SKM-1 treated with dmso at 0.1 percent for 144 hours (cell line): ENCODE measurements around the gene ECEL1.

ENCODE experiments used
- DNase-seq: peaks from one replicate; lab custom pipeline; 2025; ENCODE audit not compliant: unreplicated experiment; lab: John Stamatoyannopoulos, UW

Gene ECEL1

DNA sequence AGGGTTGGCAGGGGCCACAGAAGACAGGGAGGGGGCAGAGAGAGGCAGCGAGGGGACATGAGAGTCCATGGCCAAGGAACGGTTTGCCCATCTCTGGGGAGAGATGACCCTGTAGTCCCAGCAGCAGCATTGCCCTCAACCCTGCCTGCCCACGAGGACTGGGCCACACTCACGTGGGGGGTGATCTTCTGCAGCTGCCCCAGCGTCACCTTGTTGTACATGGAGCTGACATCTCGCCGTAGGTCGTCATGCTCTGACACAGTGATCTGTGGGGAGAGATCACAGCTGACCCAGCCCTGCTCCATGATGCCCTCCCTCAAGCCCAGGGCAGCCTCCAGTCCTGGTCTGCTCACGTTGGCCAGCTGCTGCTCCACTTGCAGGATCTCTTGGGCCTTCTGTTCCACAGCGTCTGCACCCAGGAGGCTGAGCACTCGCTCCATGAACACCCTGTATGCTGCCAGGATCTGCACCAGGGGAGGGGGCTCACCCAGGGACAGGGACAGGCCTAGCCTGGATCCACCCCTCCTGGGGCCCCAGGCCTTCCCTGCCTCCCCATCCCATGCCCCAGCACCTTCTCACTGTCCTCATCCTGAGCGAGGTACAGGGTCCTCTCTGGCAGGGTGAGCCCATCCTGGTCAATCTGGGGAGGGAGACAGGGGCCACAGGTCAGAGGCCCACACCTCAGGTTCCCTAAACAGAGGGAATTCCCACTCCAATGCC is 2.8 kb downstream of the ECEL1 start:
- no peak for DNase-seq

DNA sequence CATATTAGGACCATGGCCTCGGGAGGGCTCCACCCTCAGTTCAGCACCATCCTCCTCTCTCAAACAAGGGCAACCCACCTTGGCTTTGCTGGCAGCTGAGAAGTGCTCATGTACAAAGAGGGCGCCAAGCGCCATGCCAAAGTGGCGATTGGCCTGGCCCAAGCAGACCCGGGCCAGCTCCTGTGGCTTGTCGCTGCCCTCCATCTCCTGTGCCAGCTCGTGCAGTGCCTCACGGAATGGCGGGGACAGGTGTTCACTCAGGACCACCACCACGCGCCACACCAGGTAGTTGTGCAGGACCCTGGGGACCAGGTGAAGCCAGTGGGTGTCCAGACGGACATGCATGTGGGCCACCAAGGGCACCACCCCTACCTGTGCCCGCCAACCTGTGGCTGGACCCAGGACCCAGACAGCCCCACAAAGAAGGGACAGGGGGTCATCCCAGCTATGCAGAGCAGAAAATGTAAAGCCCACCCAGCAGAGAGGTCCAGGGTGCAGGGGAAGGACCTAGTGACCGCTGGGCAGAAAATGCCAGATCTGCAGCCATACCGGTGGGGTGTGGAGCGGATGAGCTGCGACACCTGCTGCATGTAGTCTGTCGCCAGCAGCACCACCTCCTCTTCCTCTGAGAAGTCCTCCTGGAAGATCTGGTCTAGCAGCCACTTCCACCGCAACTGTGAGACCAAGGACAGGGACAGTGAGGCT is 3.6 kb downstream of the ECEL1 start:
- DNase-seq: no peak

- DNase-seq: no peak
Measured at GRCh38 chr2:232483311-232483922, 4.2 kb downstream of the ECEL1 start.

GRCh38 chr2:232482301-232483238 is 5.1 kb downstream of the ECEL1 start:
- no peak for DNase-seq

DNA sequence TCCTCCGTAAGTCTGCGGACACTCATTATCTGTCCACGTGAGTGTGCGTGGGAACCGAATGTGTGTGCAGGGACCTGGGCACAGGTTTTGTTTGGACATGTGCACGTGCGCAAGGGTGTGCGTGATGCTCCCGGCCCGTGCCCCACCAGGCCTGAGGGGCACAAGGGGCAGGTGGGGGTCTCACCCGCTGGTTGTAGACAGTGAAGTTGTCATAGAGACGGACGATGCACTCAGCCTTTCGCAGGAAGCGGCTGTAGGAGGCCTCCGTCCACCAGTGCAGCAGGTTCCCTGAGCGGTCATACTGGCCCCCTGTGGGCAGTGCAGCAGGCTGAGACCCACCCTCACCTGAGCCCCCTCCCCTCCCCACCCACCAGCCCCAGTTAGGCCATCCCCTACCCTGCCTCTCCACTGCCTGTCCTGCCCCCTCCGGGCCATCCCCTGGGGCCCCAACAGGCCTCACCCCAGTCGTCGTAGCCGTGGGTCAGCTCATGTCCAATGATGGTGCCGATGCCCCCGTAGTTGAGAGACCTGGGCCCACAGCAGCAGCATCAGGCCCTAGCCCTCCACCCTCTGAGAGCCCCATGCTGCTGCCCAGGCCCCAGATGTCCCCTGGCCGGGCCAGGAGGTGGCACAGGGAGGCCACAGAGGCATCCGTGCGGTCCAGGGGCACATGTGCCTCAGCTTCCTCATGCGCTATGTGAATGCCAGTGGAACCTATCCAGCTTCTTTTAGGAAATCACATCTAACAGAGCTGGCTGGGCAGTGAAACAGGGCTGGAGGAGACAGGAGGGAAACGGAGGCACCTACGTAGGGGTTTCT is 6.1 kb downstream of the ECEL1 start:
- DNase-seq: no peak

DNA sequence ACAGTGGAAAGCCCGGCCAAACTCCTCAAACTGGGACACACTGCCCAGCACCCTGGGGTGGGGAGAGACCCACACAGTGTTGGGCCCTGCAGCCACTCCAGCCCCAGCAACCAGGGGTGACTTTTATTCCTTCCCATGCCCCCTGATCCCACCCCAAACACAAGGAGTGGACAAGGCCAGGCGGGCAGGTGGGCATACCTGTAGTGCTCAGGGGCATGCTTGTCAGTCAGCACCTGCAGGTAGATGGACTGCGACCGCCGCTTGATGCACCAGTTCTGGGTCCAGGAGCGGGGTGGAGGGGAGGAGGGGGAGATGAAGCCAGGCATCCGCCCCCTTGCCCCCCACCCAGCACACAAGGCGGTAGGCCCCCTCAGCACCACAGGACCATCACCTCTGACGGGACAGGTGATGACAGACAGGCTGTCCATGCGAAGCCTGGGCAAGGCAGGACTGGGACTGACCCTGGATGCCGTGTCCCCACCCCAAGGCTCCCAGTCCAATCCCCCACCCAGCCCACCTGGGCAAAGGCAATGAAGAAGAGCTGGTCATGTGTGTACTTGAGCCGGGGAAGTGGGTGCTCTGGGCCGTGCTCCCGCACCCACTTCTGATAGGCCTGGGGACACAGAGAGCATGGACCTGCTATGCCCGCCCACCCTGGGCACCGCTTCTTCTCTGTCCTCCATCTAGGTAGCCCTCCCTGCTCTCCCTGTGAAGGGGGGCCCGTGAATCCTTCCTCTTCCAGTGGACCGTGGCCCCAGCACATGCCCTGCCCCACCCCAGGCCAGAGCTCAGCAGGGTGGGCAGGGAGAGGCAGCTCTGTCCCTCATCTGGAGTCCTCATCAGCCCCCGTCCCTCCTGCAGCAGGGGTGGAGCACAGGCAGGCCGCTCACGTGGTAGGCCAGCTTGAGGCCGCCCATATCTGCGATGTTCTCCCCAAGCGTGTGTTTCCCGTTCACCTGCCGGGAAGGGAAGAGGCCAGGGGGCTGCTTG is 7.1 kb downstream of the ECEL1 start:
- DNase-seq: no peak

GRCh38 chr2:232479341-232480200 is 8.1 kb downstream of the ECEL1 start:
- no peak for DNase-seq

- DNase-seq: no peak
Measured at GRCh38 chr2:232478571-232479340, 8.9 kb downstream of the ECEL1 start.

DNA sequence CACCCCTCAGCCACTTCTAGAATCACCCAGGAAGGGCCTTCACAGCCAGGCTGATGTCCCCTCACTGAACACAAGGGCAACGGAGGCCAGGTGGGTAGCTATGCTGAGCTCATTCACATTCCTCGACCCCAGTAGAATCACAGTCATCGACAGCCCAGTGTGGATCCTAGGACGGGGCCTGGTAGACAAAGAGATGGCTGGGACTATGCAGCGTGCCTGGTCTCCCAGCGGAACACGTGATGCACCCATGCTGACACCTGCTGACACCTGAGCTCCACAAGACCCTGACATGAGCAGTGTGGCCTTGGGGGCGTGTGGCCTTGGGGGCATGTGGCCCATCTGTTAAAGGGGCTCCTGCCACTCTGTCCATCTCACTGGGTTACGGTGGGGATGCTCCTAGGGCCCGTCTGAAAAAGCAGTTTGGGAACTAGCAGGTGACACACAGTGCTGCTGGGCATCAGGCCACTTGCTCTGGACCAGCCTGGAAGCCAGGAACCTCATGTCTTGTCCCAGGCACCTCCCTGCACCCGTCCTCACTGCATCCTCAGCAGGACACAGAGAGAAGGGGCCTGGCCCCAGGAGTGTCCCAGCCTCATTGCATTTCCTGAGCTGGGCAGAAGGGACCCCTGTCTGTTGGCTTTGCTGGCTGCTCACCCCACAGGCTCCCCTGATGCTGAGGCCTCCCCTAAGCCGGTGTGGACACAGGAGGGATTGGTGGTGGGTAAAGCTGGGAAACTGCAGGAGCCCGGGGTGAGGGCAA is 9.7 kb downstream of the ECEL1 start:
- no peak for DNase-seq

DNA sequence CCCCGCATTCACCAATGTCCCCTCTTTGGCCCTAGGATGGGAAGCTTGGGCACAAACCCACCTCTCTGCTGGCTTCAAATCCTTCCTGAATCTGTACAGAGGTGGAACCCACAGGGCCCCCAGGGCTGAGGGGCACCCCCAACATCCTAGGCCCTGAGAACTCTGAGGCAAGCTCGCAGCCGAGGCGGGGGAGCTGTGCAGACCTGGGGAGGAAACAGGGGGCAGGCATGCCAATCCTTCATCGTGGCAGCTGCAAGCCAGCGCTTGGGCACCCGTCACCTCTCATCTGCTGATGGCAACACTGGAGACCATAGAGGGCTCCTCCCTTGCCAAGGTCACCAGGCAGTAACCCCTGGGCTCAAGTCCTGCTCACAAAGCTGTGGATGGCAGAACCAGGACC is 10.8 kb downstream of the ECEL1 start:
- no peak for DNase-seq

DNA sequence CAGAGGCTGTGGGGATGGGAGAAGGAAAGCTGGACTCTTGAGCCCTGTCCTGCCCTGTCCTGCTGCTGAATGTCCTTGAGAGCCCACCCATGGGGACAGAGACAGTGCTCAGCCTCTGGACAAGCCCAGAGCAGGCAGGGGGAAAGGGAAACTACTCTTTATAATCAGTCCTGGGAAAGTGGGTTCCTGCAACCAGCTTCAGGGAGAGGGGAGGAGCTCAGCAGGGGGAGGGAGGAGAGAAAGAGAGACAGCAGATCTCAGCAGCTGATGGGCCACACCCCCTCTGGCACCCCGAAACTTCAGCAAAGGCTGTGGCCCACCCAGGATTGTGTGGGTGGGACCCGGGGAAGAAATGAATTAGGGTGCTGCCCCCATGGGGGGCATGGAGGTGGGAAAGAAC is 11.6 kb downstream of the ECEL1 start:
- DNase-seq: no peak

DNA sequence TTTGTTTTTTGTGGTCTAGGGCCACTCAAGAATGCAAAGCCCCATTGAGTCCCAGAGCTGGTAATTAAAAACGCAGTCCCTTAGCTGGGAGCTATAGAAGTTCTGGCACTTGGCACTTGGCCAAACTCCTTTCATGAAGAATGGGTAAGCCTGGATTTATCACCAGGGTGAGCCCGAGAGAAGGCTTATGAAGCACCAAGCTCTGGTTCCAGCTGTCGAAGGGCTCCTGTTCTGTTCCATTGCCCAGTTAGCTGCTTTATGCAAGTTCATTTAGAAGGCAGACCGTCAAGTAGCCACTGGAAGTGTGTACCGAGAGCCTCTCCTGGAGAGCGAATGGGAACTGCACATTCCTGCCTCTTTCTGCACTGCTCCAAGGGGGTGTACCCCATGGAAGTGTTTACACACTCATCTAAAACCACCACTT is 14.2 kb downstream of the ECEL1 start:
- DNase-seq: no peak

- DNase-seq: no peak
Measured at GRCh38 chr2:232466221-232466620, 21.4 kb downstream of the ECEL1 start.

GRCh38 chr2:232465061-232465460 is 22.6 kb downstream of the ECEL1 start:
- DNase-seq: no peak

- DNase-seq: no peak
Measured at GRCh38 chr2:232464544-232464885, 23.1 kb downstream of the ECEL1 start.

DNA sequence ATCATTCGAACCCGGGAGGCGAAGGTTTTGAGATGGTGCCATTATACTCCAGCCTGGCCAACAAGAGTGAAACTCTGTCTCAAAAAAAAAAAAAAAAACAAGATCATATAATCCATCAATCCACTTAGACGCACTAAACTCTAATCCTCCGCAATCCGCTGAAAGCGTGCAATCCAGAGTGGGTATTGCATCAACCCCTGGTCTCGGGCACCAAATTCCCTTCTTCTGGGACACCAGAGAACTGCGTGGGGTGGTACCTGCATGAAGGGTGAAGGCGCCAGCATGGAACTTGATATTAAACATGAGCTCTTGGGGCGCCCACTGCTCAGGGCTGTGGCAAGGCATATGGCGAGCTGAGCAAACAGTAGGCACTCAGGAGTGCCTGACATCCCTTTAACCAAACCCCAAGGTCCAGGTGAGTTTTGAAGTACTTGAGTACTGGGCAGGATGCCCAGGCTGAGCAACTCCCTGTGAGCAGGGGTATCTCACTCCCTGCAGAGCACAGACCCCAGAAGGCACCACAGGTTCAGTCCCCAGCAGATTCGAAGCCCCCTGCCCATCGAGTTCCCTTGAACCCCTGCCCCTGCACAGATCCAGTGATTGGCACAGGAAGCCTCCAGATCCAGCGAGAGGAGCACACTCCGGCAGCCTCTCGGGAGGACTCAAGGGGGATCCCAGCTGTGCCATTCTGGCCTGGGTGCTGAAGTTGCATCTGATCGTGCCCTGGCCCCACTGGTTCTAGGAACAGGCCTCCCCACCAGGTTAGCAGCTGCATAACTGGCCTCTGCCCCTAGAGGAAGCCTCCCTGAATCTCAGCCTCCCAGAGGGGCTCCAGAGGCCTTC is 23.7 kb downstream of the ECEL1 start:
- no peak for DNase-seq
